ENCODE results near the gene EFNA3. TPM values are rescaled to one million over a fixed set of nuclear protein-coding genes. Genes with fewer than 3 reads are reported as not detected.

EFNA3 gene
- total RNA-seq, 4 donors from 2014 or later: 28.8 to 104 (median 77.6) TPM

DNA sequence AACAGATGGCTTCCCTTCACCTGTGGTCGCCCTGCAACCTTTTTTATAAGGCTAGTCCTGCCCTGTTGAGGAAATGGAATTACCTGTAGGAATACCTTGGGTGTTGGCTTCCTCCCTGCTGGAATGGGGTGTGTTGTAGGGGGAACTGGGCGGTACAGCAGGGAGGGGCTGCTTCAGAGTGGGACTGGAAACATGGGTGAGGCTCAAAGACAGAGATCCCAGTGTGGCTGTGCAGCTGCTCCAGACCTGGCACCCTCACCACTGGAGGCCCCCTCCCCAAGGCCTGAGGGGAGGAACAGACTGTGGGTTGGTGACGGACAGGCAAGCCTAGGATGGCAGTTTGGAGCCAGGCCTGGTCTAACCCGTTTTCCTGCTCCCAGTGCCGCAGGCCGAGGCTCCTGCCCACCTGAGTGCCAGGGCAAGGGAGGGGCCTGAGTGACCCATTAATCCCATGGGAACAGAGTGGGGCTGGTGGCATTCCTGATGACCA is 4.5 kb downstream of the EFNA3 start:
- Histone ChIP-seq H3K9me3 (no peaks in the 10 kb centered on the region), H3K36me3 (no peaks in the 10 kb centered on the region), H3K27me3 (peaks cover 53% of the 10 kb centered on the region), H3K4me1 (peaks cover 82% of the 10 kb centered on the region), H3K4me3 (peak overlapping the region; percentile 61), H3K27ac (peak overlapping the region; percentile 86)
- TF ChIP-seq CTCF (IDR thresholded peaks at IDR 0.05): no peak
- TF ChIP-seq POLR2AphosphoS5 (IDR thresholded peaks at IDR 0.05): peak in 2 of 3 donors; percentile 48 to 64
- TF ChIP-seq POLR2A (IDR thresholded peaks at IDR 0.05): no peak
- no peak for TF ChIP-seq EP300 (IDR thresholded peaks at IDR 0.05)
- peak in 1 of 2 donors; percentile 81 for DNase-seq (ENCODE audit: low spot score in 2 of 2)
- WGBS: 25% methylated on average over 3 of the region's 6 CpGs

DNA sequence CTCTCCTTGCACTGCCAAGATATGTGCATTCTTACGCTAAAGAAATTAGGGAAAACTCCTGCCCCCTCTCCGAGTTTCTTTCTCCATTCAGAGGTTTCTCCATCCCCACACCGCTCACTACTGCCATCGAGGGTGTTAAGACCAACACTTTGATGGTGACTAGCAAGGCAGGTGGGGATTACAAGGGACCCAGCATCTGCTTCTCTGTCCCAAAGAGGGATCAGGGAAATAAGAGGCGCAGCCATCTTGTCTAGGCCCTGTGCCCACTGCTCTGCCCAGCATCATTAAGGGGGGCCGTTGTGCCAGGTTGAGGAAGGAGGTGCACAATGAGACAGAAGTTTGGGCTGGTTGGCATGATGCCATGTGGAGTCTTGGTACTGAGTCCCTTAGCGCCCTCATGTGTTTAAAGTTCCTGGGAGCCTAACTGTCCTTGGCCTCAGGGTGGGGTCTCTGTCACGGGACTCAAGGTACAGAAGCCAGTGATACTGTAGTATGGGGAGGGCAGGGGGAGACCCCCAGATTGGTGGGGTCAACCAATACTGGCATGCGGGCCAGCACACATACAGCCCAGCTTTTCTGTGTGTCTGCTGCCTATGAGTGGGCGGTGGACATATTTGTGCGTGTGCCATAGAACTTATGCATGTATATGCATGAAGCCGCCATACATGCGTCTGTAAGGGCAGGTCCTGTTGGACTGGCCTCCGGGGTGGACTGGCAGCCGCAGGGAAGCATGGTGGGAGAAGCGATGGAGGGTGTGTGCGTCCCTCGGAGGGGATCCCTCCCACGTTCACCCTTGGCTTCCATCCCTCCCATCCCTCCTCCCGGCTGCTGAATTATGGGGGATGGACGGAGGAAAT is 5.5 kb downstream of the EFNA3 start:
- Histone ChIP-seq H3K36me3 (no peaks in the 10 kb centered on the region), H3K4me1 (peaks cover 72% of the 10 kb centered on the region), H3K27ac (peak overlapping the region; percentile 86), H3K4me3 (peak overlapping the region; percentile 61), H3K27me3 (peaks cover 53% of the 10 kb centered on the region), H3K9me3 (no peaks in the 10 kb centered on the region)
- TF ChIP-seq CTCF (IDR thresholded peaks at IDR 0.05) (peak in 1 of 2 donors; percentile 0), POLR2A (IDR thresholded peaks at IDR 0.05) (no peak), EP300 (IDR thresholded peaks at IDR 0.05) (no peak), POLR2AphosphoS5 (IDR thresholded peaks at IDR 0.05) (peak in 1 of 3 donors; percentile 6)
- peak in 1 of 2 donors; percentile 89 for DNase-seq (ENCODE audit: low spot score in 2 of 2)
- 17% methylated on average over 17 of the region's 21 CpGs for WGBS

GRCh38 chr1:155084722-155085503 is 6.3 kb downstream of the EFNA3 start:
- peak; percentile 97 to 98 for DNase-seq (ENCODE audit: low spot score in 2 of 2)
- no peaks in the 10 kb centered on the region for H3K36me3 ChIP-seq
- WGBS: under 1% methylated on average over 35 of the region's 67 CpGs
- H3K27ac ChIP-seq: peak overlapping the region; percentile 86
- TF ChIP-seq EP300 (IDR thresholded peaks at IDR 0.05) (no peak), POLR2AphosphoS5 (IDR thresholded peaks at IDR 0.05) (peak in 2 of 3 donors; percentile 16 to 33), CTCF (IDR thresholded peaks at IDR 0.05) (peak; percentile 94 to 98), POLR2A (IDR thresholded peaks at IDR 0.05) (no peak)
- H3K4me3 ChIP-seq: peak overlapping the region; percentile 61
- H3K27me3 ChIP-seq: peaks cover 45% of the 10 kb centered on the region
- H3K9me3 ChIP-seq: no peaks in the 10 kb centered on the region
- peaks cover 63% of the 10 kb centered on the region for H3K4me1 ChIP-seq

DNA sequence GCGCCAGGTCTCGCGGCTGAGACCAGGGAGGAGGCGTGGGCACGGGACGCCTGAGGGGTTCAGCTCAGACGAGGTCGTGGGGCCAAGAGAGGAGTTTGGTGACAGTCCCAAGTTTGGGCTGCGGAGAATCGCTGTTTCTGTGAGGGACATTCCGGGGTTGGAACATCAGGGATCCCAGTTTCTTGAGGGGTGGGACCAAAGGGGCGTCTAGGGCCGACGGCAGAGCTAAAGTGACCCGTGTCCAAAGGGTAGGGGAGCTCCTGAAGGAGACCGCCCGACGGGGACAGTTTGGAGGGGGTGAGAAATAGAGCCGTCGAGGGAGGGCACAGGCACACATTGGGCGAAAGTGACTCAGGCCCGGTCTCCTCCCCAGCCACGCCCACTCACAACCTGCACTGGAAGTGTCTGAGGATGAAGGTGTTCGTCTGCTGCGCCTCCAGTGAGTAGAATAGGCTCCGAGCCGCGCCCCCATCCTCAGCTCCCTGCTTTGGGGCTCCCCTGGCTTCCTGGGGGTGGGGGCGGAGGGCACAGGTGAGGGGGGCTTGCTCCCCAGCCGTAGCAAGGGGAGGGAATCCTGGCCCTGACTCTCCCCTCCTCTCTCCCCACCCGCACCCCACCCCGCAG is 7.0 kb downstream of the EFNA3 start:
- Histone ChIP-seq H3K36me3 (no peaks in the 10 kb centered on the region), H3K27me3 (peaks cover 38% of the 10 kb centered on the region), H3K9me3 (no peaks in the 10 kb centered on the region), H3K27ac (peak overlapping the region; percentile 86), H3K4me3 (peak overlapping the region; percentile 61), H3K4me1 (peaks cover 56% of the 10 kb centered on the region)
- TF ChIP-seq POLR2A (IDR thresholded peaks at IDR 0.05): no peak
- no peak for TF ChIP-seq CTCF (IDR thresholded peaks at IDR 0.05)
- no peak for TF ChIP-seq POLR2AphosphoS5 (IDR thresholded peaks at IDR 0.05)
- no peak for TF ChIP-seq EP300 (IDR thresholded peaks at IDR 0.05)
- peak in 1 of 2 donors; percentile 89 for DNase-seq (ENCODE audit: low spot score in 2 of 2)
- WGBS: 3% methylated on average over 25 of the region's 32 CpGs

Measured in suprapubic skin (tissue), 4 donors.